BJ (cell line): ENCODE measurements around the gene CPT1C. TPM values are rescaled to one million over a fixed set of nuclear protein-coding genes. Genes with fewer than 3 reads are reported as not detected.

Source experiments
- CTCF ChIA-PET: fragments of 350-600 bp; formaldehyde crosslinking; extraction: SDS; loops from one replicate; lab custom pipeline; 2021; ENCODE audit warnings: antibody characterized with exemption, inconsistent platforms; lab: Yijun Ruan, JAX
- POLR2A ChIA-PET: fragments of 300-600 bp; sonication (Branson Sonifier 250); formaldehyde crosslinking; extraction: SDS; loops from one replicate; lab custom pipeline; 2021; ENCODE audit warnings: antibody characterized with exemption; lab: Charles Lee
- DNase-seq: peaks from one replicate; pipeline ENCODE4 v3.0.0-alpha.2; 2011; ENCODE audit warnings: low read depth
- H3K27me3 ChIP-seq: 2 replicates; pipeline ENCODE4 v1.6.0; 2011; ENCODE audit warnings: low read length; ENCODE audit not compliant: control insufficient read depth, insufficient read depth
- H3K36me3 ChIP-seq: 2 replicates; pipeline ENCODE4 v1.5.1; 2011; ENCODE audit warnings: low read length; ENCODE audit not compliant: control insufficient read depth, insufficient read depth
- H3K4me3 ChIP-seq: 2 replicates; pipeline ENCODE4 v1.5.1; 2011; ENCODE audit warnings: low read depth, mild to moderate bottlenecking, control low read depth, low read length
- polyA plus RNA-seq: library from polyadenylated mRNA; depleted of rRNA; stranded (reverse); fragments of >200 nt; gene quantifications from 2 replicates; pipeline ENCODE4 v1.2.3, GENCODE V29; 2011
- TF ChIP-seq, protein P1 (sequence below): IDR thresholded peaks from 2 replicates; pipeline ENCODE4 v1.5.1; 2011; ENCODE audit warnings: low read depth, mild to moderate bottlenecking, control low read depth, inconsistent platforms, low read length, moderate library complexity; ENCODE audit not compliant: insufficient read depth

CPT1C gene
- polyA plus RNA-seq, 1 experiment = 45.9 TPM

DNA sequence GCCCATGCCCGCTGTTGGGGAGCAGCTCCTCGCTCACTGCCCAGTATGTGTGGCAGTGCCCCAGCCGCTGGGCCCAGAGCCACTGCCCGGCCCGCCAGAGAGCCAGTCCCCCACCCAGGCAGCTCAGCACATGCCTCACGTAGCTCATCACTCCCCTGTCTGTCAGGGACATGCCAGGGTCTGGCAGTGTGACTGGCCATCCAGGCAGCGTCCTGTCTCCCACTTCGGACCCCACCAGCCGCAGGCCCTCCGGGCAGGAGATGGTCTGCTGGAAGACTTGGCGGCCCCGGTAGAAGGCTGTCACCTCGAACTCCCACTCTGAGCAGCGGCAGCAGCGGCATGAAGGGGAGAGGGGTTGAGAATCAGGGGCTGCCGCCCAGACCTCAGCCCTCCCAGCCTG lies 28.9 kb upstream of the CPT1C start:
- Histone ChIP-seq H3K36me3 (peaks cover 29% of the 10 kb centered on the region), H3K4me3 (no peak overlapping the region), H3K27me3 (no peaks in the 10 kb centered on the region)
- ChIA-PET POLR2A (no interaction called here), CTCF (no interaction called here)
- TF ChIP-seq, protein P1, sequence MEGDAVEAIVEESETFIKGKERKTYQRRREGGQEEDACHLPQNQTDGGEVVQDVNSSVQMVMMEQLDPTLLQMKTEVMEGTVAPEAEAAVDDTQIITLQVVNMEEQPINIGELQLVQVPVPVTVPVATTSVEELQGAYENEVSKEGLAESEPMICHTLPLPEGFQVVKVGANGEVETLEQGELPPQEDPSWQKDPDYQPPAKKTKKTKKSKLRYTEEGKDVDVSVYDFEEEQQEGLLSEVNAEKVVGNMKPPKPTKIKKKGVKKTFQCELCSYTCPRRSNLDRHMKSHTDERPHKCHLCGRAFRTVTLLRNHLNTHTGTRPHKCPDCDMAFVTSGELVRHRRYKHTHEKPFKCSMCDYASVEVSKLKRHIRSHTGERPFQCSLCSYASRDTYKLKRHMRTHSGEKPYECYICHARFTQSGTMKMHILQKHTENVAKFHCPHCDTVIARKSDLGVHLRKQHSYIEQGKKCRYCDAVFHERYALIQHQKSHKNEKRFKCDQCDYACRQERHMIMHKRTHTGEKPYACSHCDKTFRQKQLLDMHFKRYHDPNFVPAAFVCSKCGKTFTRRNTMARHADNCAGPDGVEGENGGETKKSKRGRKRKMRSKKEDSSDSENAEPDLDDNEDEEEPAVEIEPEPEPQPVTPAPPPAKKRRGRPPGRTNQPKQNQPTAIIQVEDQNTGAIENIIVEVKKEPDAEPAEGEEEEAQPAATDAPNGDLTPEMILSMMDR = no peak
- no peak for DNase-seq

DNA sequence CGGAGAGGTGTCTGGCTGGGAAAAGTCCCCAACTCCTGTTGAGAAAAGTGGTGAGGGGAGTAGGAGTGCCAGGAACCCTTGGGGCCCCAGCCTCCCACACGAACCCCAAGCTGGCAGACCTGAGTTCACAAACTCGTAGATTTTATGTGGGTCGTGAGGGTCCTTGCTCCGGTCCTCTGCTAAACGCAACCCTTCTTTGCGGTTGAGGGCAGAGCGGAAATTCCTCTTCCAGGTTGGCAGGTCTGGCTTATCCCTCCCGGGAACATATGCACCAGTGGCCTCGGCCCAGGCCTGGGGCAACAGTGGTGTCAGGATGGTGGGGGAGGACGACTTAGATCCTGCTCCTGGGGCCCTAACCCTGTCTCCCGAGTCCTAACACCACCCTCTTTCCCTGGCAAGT lies 27.7 kb upstream of the CPT1C start:
- POLR2A ChIA-PET = interaction anchor here (0.6 kb wide), 1 partner anchor 21 kb away, joined by 3 read pairs; the partner anchor contains the start of gene SCAF1
- CTCF ChIA-PET = interaction anchor here (0.7 to 3.0 kb wide), 4 partner anchors 13 to 116 kb away, joined by 3 to 22 read pairs (median 5); partner anchors contain the start of gene PRMT1
- no peak overlapping the region for H3K4me3 ChIP-seq
- DNase-seq = no peak
- TF ChIP-seq, protein P1 = no peak
- no peaks in the 10 kb centered on the region for H3K27me3 ChIP-seq
- H3K36me3 ChIP-seq = peaks cover 22% of the 10 kb centered on the region

DNA sequence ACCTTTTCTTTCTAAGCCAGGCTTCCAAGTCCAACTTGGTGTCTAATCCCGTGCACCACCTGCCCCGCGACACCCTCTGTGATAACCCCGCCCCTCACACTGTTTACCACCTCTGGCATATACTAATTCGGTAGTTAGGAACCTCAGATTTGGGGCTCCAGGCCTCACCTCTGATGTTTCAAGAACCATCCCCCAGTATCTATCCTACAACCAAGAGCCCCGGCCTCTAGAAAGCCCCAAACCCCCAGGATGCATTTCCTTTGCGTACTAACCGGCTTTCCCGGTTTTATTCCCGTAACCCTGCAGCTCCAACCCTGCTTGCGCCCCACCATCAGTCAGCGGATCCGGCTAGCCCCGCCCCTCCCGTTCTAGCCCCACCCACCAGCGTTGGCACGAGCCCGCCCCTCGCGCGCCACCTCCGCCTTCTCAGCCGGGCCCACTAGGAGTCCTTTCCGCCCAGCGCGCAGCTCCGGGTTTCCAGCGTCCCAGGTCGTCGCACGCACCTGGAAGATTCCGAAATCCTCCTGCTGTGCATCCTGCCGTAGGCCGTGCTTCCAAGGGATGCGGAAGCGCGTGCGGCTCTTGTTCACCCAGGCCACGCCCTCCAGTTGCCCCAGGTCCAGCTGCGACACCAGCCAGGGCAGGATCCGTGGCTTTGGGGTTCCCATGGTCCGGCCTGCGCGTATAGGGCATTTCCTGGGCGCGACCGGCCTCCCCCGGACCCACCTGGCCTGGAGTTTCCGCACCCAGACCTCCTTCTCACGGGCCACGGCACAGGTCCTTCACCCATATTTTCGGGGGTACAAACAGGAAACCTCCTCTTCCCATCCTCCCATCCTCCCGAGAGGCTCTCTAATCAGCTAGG lies 26.5 kb upstream of the CPT1C start:
- POLR2A ChIA-PET = interaction anchor here (0.6 to 0.7 kb wide), 2 partner anchors 22 to 137 kb away, joined by 4 to 5 read pairs; partner anchors contain the start of genes RCN3 and SCAF1
- H3K4me3 ChIP-seq = peak overlapping the region; percentile 76
- CTCF ChIA-PET = interaction anchor here (0.6 to 3.0 kb wide), 6 partner anchors 9 to 118 kb away, joined by 3 to 22 read pairs (median 5); partner anchors contain the start of gene PRMT1
- DNase-seq = no peak
- TF ChIP-seq, protein P1 = peak; percentile 30; the same call in 1 of the 2 replicates
- H3K27me3 ChIP-seq = no peaks in the 10 kb centered on the region
- peaks cover 12% of the 10 kb centered on the region for H3K36me3 ChIP-seq

DNA sequence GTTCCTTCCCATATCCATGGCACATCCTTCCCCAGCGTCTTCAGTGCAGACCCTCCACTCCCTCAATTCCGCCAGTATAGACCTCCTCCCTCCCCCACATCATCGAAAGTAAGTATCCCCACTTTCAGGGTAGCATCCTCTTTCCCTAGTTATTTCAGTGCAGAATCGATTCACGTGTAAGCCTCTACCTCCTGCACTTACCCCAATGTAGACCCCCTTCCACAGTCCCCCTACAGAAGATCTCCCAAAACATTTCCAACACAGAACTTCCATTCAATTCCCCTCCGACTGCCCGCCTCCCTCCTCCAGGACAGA lies 25.9 kb upstream of the CPT1C start:
- peak overlapping the region; percentile 76 for H3K4me3 ChIP-seq
- H3K27me3 ChIP-seq = no peaks in the 10 kb centered on the region
- DNase-seq = no peak
- ChIA-PET CTCF (interaction anchor here (1.6 to 3.0 kb wide), 3 partner anchors 8 to 18 kb away, joined by 5 to 22 read pairs (median 7); partner anchors contain the start of gene PRMT1), POLR2A (no interaction called here)
- TF ChIP-seq, protein P1 = no peak
- peaks cover 12% of the 10 kb centered on the region for H3K36me3 ChIP-seq

DNA sequence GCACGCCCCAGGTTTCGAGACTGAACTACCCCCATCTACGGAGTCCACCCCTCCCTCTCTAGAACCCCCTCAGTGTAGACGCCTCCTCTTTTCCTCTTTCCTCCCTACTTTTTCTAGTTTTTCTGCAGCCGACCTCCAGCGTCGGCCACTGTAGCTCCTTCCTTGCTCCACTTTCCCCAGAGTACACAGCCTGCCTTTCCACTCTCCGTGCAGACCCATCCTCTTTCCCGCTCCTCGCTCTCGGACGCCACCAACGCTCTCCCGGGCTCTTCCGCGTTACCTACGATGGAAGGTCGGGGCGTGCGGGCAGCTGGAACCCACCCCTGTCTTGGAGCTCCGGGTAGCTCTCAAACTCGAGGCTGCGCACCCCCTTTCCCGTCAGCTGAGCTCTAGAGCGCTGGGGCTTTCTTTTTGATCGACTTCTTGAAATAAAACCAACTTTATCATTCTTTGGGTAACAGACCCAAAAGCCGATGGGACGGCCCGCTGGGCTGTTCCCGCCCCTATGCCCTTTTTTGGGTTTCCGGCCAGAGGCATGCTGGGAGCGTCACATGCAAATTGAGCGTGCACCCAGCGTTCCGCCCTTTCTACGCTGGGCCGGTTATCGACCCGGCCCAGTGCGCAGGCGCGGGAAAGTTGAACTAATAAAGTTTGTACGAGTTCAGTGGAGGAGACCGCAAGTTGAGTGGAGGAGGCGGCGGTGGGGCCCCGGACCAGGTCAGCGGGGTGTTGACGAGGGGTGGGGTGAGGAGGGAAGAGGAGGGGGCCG lies 25.4 kb upstream of the CPT1C start, which contains the start of the genes BCL2L12 and IRF3:
BCL2L12 (plus strand) TSS at position 583 of the 769 bp plus-strand sequence. CDS start 760 bp downstream, outside the sequence.
IRF3 (minus strand) TSS at position 507 of the 769 bp plus-strand sequence. CDS start 1,019 bp downstream, outside the sequence.
- H3K27me3 ChIP-seq = no peaks in the 10 kb centered on the region
- DNase-seq = peak; percentile 79
- H3K4me3 ChIP-seq = peak within 1 kb of the TSS; percentile 76
- POLR2A ChIA-PET = no interaction called here
- CTCF ChIA-PET = interaction anchor here (1.6 to 3.0 kb wide), 2 partner anchors 7 to 11 kb away, joined by 7 to 22 read pairs; partner anchors contain the start of gene PRMT1
- TF ChIP-seq, protein P1 = no peak
- peaks cover 10% of the 10 kb centered on the region for H3K36me3 ChIP-seq
